PC-9 (cell line): ENCODE data around the gene THG1L.

Source experiments
- EZH2 ChIP-seq: fragments of 200-600 bp; sonication (generic); IDR thresholded peaks from 2 replicates; pipeline ENCODE4 v1.8.0; 2017; ENCODE audit warnings: antibody characterized with exemption, low read depth
- TF ChIP-seq, protein P1 (sequence below): fragments of 200-600 bp; sonication (generic); conservative IDR thresholded peaks from 2 replicates; pipeline ENCODE4 v1.6.1; 2017; ENCODE audit warnings: mixed run types, antibody characterized with exemption, mild to moderate bottlenecking, moderate library complexity

DNA sequence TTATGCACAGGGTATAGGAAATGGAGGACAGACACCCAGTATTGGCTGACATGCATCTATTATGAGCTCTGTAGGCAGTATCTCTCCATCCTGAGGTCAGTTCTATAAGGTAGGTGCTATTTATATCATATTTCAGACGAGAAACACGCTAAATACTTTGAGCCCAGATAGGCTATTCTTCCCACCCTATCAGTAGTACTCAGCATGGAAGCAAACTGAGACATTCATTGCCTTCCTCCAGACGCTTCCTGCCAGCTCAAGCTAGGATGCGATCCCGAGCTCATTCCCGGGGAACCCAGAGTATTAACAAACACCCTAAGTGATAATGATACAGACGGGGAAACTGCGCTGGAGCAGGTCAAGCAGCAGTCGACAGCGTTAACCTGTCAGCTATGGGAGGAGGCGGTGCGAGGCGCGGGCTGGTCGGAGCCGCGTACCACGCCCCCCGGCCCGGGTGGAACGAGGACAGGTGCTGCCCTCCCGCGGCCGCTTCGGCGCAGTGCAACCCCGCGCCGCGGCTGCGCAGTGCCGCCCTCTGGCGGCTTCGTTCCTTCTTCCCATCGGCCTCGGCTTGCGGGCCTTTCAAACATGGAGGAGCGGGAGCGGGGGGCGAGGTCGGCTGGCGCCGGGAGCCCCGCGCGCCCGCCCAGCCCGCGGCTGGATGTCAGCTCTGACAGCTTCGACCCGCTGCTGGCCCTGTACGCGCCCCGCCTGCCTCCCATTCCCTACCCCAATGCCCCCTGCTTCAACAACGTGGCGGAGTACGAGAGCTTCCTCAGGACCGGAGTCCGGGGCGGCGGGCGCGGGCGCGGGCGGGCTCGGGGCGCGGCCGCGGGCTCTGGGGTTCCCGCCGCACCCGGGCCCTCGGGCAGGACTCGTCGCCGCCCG, 12.2 kb downstream of the THG1L start, which contains the start of gene LSM11:
- no peak for TF ChIP-seq EZH2
- TF ChIP-seq, protein P1, sequence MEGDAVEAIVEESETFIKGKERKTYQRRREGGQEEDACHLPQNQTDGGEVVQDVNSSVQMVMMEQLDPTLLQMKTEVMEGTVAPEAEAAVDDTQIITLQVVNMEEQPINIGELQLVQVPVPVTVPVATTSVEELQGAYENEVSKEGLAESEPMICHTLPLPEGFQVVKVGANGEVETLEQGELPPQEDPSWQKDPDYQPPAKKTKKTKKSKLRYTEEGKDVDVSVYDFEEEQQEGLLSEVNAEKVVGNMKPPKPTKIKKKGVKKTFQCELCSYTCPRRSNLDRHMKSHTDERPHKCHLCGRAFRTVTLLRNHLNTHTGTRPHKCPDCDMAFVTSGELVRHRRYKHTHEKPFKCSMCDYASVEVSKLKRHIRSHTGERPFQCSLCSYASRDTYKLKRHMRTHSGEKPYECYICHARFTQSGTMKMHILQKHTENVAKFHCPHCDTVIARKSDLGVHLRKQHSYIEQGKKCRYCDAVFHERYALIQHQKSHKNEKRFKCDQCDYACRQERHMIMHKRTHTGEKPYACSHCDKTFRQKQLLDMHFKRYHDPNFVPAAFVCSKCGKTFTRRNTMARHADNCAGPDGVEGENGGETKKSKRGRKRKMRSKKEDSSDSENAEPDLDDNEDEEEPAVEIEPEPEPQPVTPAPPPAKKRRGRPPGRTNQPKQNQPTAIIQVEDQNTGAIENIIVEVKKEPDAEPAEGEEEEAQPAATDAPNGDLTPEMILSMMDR: peak; percentile 95
